Erythroblast (primary cell): ENCODE results near the gene IST1.
A peak's percentile ranks its signal among the peaks of the same experiment; 100 is the strongest.

Experiments
- DNase-seq, 2 experiments: peaks; one replicate each; lab custom pipeline; 2025; lab: John Stamatoyannopoulos, UW
- GATA1 ChIP-seq: IDR thresholded peaks from 2 replicates; pipeline ENCODE4 v1.6.1; 2011; ENCODE audit warnings: low read depth, mild to moderate bottlenecking, control low read depth, low read length, moderate library complexity
- POLR2A ChIP-seq: IDR thresholded peaks from 2 replicates; pipeline ENCODE4 v1.6.1; 2011; ENCODE audit warnings: mild to moderate bottlenecking, low read length

IST1 gene

GRCh38 chr16:71894921-71895678, at the start of gene IST1:
TSS of gene IST1 (plus strand) at chr16:71895531. CDS start at chr16:71915641, 20,110 bp downstream.
- TF ChIP-seq GATA1 = no peak
- peak; percentile 97 for TF ChIP-seq POLR2A

GRCh38 chr16:71845639-71846430, 49.5 kb upstream of the IST1 start, which contains the start of gene ATXN1L:
TSS of gene ATXN1L (plus strand) at chr16:71845976. CDS start at chr16:71849741, 3,765 bp downstream.
- peak; percentile 96 to 98 for DNase-seq
- no peak for TF ChIP-seq GATA1
- TF ChIP-seq POLR2A = peak; percentile 77

More at GRCh38 chr16:71894921-71895678, at the start of gene IST1:
- DNase-seq = peak; percentile 99

GRCh38 chr16:71846431-71846830, 48.9 kb upstream of the IST1 start:
- DNase-seq = peak; percentile 54 to 66
- TF ChIP-seq POLR2A (no peak), GATA1 (no peak)

- TF ChIP-seq GATA1 = no peak
- TF ChIP-seq POLR2A = no peak
- DNase-seq = peak in 1 of 2 experiments; percentile 32
Measured at GRCh38 chr16:71847096-71847495, 48.2 kb upstream of the IST1 start.

- no peak for DNase-seq
- no peak for TF ChIP-seq GATA1
- no peak for TF ChIP-seq POLR2A
Measured at GRCh38 chr16:71848622-71849021, 46.7 kb upstream of the IST1 start.

- no peak for DNase-seq
- TF ChIP-seq POLR2A (no peak), GATA1 (no peak)
Measured at GRCh38 chr16:71851746-71852145, 43.6 kb upstream of the IST1 start.

GRCh38 chr16:71852158-71852557, 43.2 kb upstream of the IST1 start:
- TF ChIP-seq GATA1 (no peak), POLR2A (no peak)
- no peak for DNase-seq

- DNase-seq = no peak
- TF ChIP-seq POLR2A (no peak), GATA1 (no peak)
Measured at GRCh38 chr16:71852561-71852960, 42.8 kb upstream of the IST1 start.

GRCh38 chr16:71853413-71853812, 41.9 kb upstream of the IST1 start:
- no peak for DNase-seq
- TF ChIP-seq GATA1 (no peak), POLR2A (no peak)

GRCh38 chr16:71854369-71854948, 40.9 kb upstream of the IST1 start:
- DNase-seq = no peak
- no peak for TF ChIP-seq GATA1
- TF ChIP-seq POLR2A = no peak

- TF ChIP-seq GATA1 = no peak
- no peak for TF ChIP-seq POLR2A
- DNase-seq = no peak
Measured at GRCh38 chr16:71855937-71856662, 39.2 kb upstream of the IST1 start.

- TF ChIP-seq GATA1 (no peak), POLR2A (no peak)
- no peak for DNase-seq
Measured at GRCh38 chr16:71859762-71860521, 35.4 kb upstream of the IST1 start.

GRCh38 chr16:71863995-71864394, 31.3 kb upstream of the IST1 start:
- TF ChIP-seq GATA1 (no peak), POLR2A (no peak)
- DNase-seq = no peak
